A549 (cell line): ENCODE data around the gene PRDM2. TPM values are rescaled to one million over a fixed set of nuclear protein-coding genes. Genes with fewer than 3 reads are reported as not detected.

Source experiments
- ATAC-seq, 2 experiments: fragments of 200-7000 bp in 1 of 2; fragments of >200 bp in 1 of 2; cut with Nextera tagmentation in 1 of 2; cut with Tn5 transposase in 1 of 2; 3 replicates each; pipeline versions ENCODE4 v1.8.0 to v1.9.1; 2018 to 2020; ENCODE audit warnings: mild to moderate bottlenecking in 1 of 2, moderate library complexity in 1 of 2
- CTCF ChIA-PET: fragments of 300-600 bp; sonication (Branson Sonifier 250); formaldehyde crosslinking; extraction: SDS; loops from one replicate; lab custom pipeline; 2021; ENCODE audit warnings: antibody characterized with exemption, inconsistent platforms; lab: Yijun Ruan, JAX
- POLR2A ChIA-PET: fragments of 350-600 bp; formaldehyde crosslinking; extraction: SDS; loops from one replicate; lab custom pipeline; 2021; ENCODE audit warnings: antibody characterized with exemption, inconsistent platforms; lab: Yijun Ruan, JAX
- DNase-seq, 2 experiments: peaks; one replicate each; pipeline versions ENCODE4 v3.0.0 to v3.0.0-alpha.2; 2011 to 2016; ENCODE audit warnings: low read depth in 1 of 2, low spot score in 1 of 2
- FAIRE-seq: peaks from 2 replicates; lab custom pipeline; 2011; peaks lifted over from hg19 to GRCh38; lab: Jason Lieb, UNC
- H3K27ac ChIP-seq, 2 experiments: fragments of >200 bp; sonication (Bioruptor Twin); formaldehyde crosslinking; 3 replicates each; pipeline ENCODE4 v1.5.1; 2016 to 2017
- H3K4me1 ChIP-seq: fragments of >200 bp; sonication (Bioruptor Twin); formaldehyde crosslinking; 3 replicates; pipeline ENCODE4 v1.6.1; 2016
- H3K4me2 ChIP-seq: fragments of >200 bp; sonication (Bioruptor Twin); formaldehyde crosslinking; 3 replicates; pipeline ENCODE4 v1.6.1; 2016
- H3K4me3 ChIP-seq: fragments of >200 bp; sonication (Bioruptor Twin); formaldehyde crosslinking; 3 replicates; pipeline ENCODE4 v1.5.1; 2016
- H3K9me3 ChIP-seq: fragments of >200 bp; sonication (Bioruptor Twin); formaldehyde crosslinking; 3 replicates; pipeline ENCODE4 v1.6.1; 2016
- CHD2 ChIP-seq: fragments of 150-350 bp; IDR thresholded peaks from 2 replicates; pipeline ENCODE4 v1.6.1; 2014; ENCODE audit warnings: low read length; ENCODE audit not compliant: partially characterized antibody
- CHD4 ChIP-seq: fragments of 200-600 bp; sonication (generic); IDR thresholded peaks from 2 replicates; pipeline ENCODE4 v1.6.1; 2016; ENCODE audit warnings: antibody characterized with exemption, mild to moderate bottlenecking, borderline replicate concordance
- EHMT2 ChIP-seq: fragments of 200-600 bp; sonication (generic); IDR thresholded peaks from 2 replicates; pipeline ENCODE4 v1.6.1; 2016; ENCODE audit warnings: antibody characterized with exemption, low read depth, mild to moderate bottlenecking, moderate library complexity
- EP300 ChIP-seq, 2 experiments: fragments of >200 bp; sonication (Bioruptor Twin); formaldehyde crosslinking; IDR thresholded peaks; 2 replicates in 1 of 2; 3 replicates in 1 of 2; pipeline ENCODE4 v1.6.1; 2016 to 2017
- FOSB ChIP-seq: fragments of 250-450 bp; sonication (Bioruptor Pico); IDR thresholded peaks from 2 replicates; pipeline ENCODE4 v1.5.0; 2020; ENCODE audit warnings: mild to moderate bottlenecking, moderate library complexity
- HDAC2 ChIP-seq: fragments of 200-600 bp; sonication (generic); IDR thresholded peaks from 2 replicates; pipeline ENCODE4 v1.6.1; 2016
- HOXA7 ChIP-seq: fragments of 250-450 bp; sonication (Bioruptor Pico); IDR thresholded peaks from 2 replicates; pipeline ENCODE4 v1.5.0; 2020; ENCODE audit warnings: mild to moderate bottlenecking, moderate library complexity
- JUNB ChIP-seq: fragments of >200 bp; sonication (Bioruptor Twin); formaldehyde crosslinking; IDR thresholded peaks from 2 replicates; pipeline ENCODE4 v1.6.1; 2016
- KDM5A ChIP-seq: fragments of 200-600 bp; sonication (generic); IDR thresholded peaks from 2 replicates; pipeline ENCODE4 v1.6.1; 2016; ENCODE audit warnings: antibody characterized with exemption, mild to moderate bottlenecking
- MAZ ChIP-seq: fragments of 150-350 bp; IDR thresholded peaks from 2 replicates; pipeline ENCODE4 v1.6.1; 2014; ENCODE audit warnings: antibody characterized with exemption, low read depth, low read length, borderline replicate concordance
- NPAS2 ChIP-seq: fragments of 250-450 bp; sonication (Bioruptor Pico); IDR thresholded peaks from 2 replicates; pipeline ENCODE4 v1.8.0; 2022; ENCODE audit warnings: mild to moderate bottlenecking, moderate library complexity, borderline replicate concordance
- PHF8 ChIP-seq: fragments of 200-600 bp; sonication (generic); IDR thresholded peaks from 2 replicates; pipeline ENCODE4 v1.6.1; 2016; ENCODE audit warnings: low read depth, mild to moderate bottlenecking, antibody characterized with exemption, moderate library complexity, borderline replicate concordance
- RFX5 ChIP-seq: fragments of 450-650 bp; IDR thresholded peaks from 2 replicates; pipeline ENCODE4 v1.7.1; 2014; ENCODE audit warnings: antibody characterized with exemption, mild to moderate bottlenecking, moderate library complexity
- RNF2 ChIP-seq: fragments of 200-600 bp; sonication (generic); IDR thresholded peaks from 2 replicates; pipeline ENCODE4 v1.6.1; 2016; ENCODE audit warnings: low read depth, mild to moderate bottlenecking, antibody characterized with exemption, moderate library complexity, borderline replicate concordance
- SREBF2 ChIP-seq: fragments of 450-650 bp; IDR thresholded peaks from 2 replicates; pipeline ENCODE4 v1.6.1; 2014; ENCODE audit warnings: mild to moderate bottlenecking, moderate library complexity
- ZC3H11A ChIP-seq: fragments of 450-650 bp; IDR thresholded peaks from 2 replicates; pipeline ENCODE4 v1.6.1; 2014; ENCODE audit warnings: antibody characterized with exemption, mild to moderate bottlenecking
- ZNF302 ChIP-seq: fragments of 250-450 bp; sonication (Bioruptor Pico); IDR thresholded peaks from 2 replicates; pipeline ENCODE4 v1.9.0; 2021; ENCODE audit warnings: inconsistent platforms, mild to moderate bottlenecking, moderate library complexity
- ZSCAN20 ChIP-seq: fragments of 250-450 bp; sonication (Bioruptor Pico); IDR thresholded peaks from 2 replicates; pipeline ENCODE4 v1.8.0; 2022; ENCODE audit warnings: mild to moderate bottlenecking, moderate library complexity
- WGBS: methylation state at CpG from one replicate; pipeline ENCODE4 v1.1.6; 2017; ENCODE audit errors: missing lambda C conversion rate; 5-methylcytosine and 5-hydroxymethylcytosine counted together
- polyA plus RNA-seq, 4 experiments: library from polyadenylated mRNA; depleted of rRNA in 3 of 4; stranded (reverse); fragments of >200 nt; fragmentation: RNase III in 1 of 4; extraction: RNeasy Plus Mini Kit Qiagen cat#74134 plus additional on column Dnase treatment in 1 of 4; gene quantifications; 2 replicates in 3 of 4; 3 replicates in 1 of 4; pipeline ENCODE4 v1.2.3, GENCODE V29; 2011 to 2017
- TF ChIP-seq, protein P1 (sequence below): fragments of 150-350 bp; IDR thresholded peaks from 2 replicates; pipeline ENCODE4 v1.6.1; 2014; ENCODE audit warnings: low read depth, mild to moderate bottlenecking, low read length
- TF ChIP-seq, protein P2 (sequence below): IDR thresholded peaks from 2 replicates; pipeline ENCODE4 v1.6.1; 2012
- TF ChIP-seq, protein P3 (sequence below): fragments of 250-450 bp; sonication (Bioruptor Pico); IDR thresholded peaks from 2 replicates; pipeline ENCODE4 v1.5.0; 2020; ENCODE audit warnings: low read depth, mild to moderate bottlenecking, moderate library complexity

PRDM2 gene
- polyA plus RNA-seq, 2 of the 4 experiments (the other 2 are of a cell fraction): 7.9 to 8.4 TPM

DNA sequence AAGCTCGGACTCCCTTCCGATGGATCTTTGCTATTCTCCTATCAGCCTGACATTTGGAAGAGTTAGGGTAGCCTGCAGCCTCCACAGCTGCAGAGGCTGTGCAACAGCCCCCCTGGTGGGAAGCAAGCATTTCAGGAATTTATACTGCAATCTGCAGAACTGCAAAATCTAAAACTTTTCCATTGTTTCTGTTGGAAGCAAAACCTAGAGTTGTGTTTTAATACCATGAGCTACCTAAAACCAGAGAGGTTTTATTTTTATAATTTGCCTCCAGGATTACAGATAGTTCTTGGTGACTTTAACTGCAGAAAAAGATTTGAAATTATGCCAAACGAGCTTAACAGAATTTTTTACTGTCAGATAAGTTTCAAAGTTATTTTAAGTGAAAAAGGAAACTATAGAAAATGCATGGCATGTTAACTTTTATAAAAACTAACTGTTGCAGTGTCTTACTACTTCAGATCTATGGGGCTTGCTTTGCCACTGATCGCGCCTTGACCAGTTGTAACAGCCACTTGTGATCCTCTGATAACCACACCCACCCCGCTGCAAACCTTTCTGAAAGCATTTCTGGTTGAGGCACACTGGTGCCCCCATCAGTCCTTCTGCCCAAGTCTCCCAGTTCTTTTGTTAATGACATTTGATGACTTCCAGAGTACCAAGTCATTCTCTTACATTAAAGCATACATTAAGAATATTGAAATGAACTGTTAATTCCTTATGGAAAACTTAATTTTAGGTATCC lies 64.8 kb downstream of the PRDM2 start:
- H3K9me3 ChIP-seq: no peaks in the 10 kb centered on the region
- CTCF ChIA-PET: no interaction called here
- no peak for FAIRE-seq
- no peak overlapping the region for H3K27ac ChIP-seq
- H3K4me1 ChIP-seq: peaks cover 25% of the 10 kb centered on the region
- no peak for DNase-seq
- no peak for ATAC-seq
- TF ChIP-seq, protein P1, sequence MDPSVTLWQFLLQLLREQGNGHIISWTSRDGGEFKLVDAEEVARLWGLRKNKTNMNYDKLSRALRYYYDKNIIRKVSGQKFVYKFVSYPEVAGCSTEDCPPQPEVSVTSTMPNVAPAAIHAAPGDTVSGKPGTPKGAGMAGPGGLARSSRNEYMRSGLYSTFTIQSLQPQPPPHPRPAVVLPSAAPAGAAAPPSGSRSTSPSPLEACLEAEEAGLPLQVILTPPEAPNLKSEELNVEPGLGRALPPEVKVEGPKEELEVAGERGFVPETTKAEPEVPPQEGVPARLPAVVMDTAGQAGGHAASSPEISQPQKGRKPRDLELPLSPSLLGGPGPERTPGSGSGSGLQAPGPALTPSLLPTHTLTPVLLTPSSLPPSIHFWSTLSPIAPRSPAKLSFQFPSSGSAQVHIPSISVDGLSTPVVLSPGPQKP: no peak
- TF ChIP-seq, protein P2, sequence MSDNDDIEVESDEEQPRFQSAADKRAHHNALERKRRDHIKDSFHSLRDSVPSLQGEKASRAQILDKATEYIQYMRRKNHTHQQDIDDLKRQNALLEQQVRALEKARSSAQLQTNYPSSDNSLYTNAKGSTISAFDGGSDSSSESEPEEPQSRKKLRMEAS: no peak
- TF ChIP-seq EP300 (IDR thresholded peaks at IDR 0.05): no peak
- no peak for TF ChIP-seq JUNB
- no peak for TF ChIP-seq HDAC2
- TF ChIP-seq MAZ: no peak
- 83% methylated on average over 6 of the region's 6 CpGs for WGBS
- H3K4me2 ChIP-seq: 0 out of 3 replicates have a peak overlapping the region, but pooled peaks have one; percentile 17
- no peak overlapping the region for H3K4me3 ChIP-seq
- POLR2A ChIA-PET: no interaction called here

DNA sequence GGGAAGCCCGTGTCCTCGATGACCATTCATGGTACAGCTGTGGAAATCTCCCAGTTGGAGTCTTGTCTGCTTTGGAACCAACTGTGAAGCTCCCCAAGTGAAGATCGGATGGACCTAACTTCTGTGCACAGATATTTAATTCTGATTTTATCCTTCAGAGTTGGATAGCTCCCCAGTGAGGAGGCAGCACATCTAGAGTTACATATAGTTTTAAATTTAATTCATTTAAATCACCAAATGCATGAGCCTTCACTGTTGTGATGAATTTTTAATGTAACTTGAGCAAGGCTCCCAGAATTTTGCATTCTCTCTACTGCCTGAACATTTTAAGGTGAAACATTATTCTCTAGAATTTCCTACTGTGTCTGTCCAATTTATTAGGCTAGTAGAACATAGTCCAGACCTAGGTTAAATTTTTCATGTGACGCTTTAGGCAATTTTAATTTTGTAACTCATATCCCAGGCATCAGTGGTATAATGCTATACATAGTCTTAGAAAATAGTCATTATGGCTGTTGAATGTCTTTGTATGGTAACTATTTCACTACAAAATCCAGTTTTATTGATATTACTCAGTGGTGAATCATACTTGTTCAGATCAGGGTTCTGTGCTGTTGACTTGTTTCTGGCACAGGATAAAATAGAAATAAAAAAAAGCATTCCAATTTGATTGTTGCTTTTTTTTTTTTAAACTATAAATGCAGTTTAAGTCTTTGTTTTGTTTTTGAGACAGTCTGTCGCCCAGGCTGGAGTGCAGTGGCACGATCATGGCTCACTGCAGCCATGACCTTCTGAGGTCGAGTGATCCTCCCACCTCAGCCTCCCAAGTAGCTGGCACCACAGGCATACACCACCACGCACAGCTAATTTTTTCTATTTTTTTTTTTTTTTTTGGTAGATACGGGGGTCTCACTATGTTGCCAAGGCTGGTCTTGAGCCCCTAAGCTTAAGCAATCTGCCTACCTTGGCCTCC lies 66.9 kb downstream of the PRDM2 start:
- Histone ChIP-seq H3K4me2 (peak overlapping the region; percentile 23; the same call in 1 of the 3 replicates), H3K27ac (no peak overlapping the region), H3K4me3 (no peak overlapping the region), H3K9me3 (no peaks in the 10 kb centered on the region), H3K4me1 (peaks cover 25% of the 10 kb centered on the region)
- no peak for FAIRE-seq
- 87% methylated on average over 9 of the region's 9 CpGs for WGBS
- no peak for DNase-seq
- ChIA-PET POLR2A (no interaction called here), CTCF (interaction anchor here (0.7 kb wide), 1 partner anchor 116 kb away, joined by 3 read pairs; no protein-coding TSS in a partner anchor)
- peak in 1 of 2 experiments; percentile 55; a peak in 3 of 6 replicates for ATAC-seq
- TF ChIP-seq NPAS2 (CRISPR knock-in tag): no peak
- TF ChIP-seq EP300 (IDR thresholded peaks at IDR 0.05): no peak
- TF ChIP-seq ZSCAN20: no peak
- no peak for TF ChIP-seq FOSB (CRISPR knock-in tag)
- TF ChIP-seq ZNF302: no peak
- no peak for TF ChIP-seq ZC3H11A
- no peak for TF ChIP-seq KDM5A
- no peak for TF ChIP-seq EHMT2
- TF ChIP-seq, protein P3, sequence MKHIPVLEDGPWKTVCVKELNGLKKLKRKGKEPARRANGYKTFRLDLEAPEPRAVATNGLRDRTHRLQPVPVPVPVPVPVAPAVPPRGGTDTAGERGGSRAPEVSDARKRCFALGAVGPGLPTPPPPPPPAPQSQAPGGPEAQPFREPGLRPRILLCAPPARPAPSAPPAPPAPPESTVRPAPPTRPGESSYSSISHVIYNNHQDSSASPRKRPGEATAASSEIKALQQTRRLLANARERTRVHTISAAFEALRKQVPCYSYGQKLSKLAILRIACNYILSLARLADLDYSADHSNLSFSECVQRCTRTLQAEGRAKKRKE (CRISPR knock-in tag): no peak
- TF ChIP-seq, protein P2: no peak
- TF ChIP-seq SREBF2: no peak
- TF ChIP-seq RFX5: no peak
- no peak for TF ChIP-seq HOXA7
- TF ChIP-seq PHF8: no peak
- no peak for TF ChIP-seq CHD4
- no peak for TF ChIP-seq RNF2
- no peak for TF ChIP-seq CHD2
